Measurements from ENCODE around the gene HELZ2. TPM values are rescaled to one million over a fixed set of nuclear protein-coding genes. Genes with fewer than 3 reads are reported as not detected.

Gene HELZ2
- total and polyA plus RNA-seq, 2 donors (not counting 1 experiment from before 2014, with no cell fraction given) = 36.3 to 52.6 TPM

DNA sequence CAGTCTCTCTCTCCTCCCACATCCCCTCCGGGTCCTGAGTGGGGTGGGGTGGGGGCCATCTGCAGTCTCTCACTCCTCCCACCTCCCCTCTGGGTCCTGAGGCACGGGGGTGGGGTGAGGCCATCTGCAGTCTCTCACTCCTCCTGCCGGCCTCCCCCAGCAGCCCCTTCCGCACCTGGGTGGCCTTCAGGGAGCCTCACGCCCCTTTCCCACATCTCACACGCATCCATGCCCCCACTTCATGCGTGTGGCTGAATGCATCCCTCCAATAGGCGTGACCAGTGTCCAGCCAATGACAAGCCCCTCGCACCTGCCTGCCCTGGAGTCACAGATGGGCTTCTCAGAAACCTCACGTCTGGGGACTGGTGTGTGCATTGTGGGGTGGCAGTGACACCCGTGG, 25.5 kb downstream of the HELZ2 start:
- H2AFZ ChIP-seq (ENCODE audit: insufficient read depth, low read depth, low read length, poor library complexity, severe bottlenecking) = no peak overlapping the region
- ChIA-PET CTCF (interaction anchor here (1.2 to 1.5 kb wide), 2 partner anchors 10 to 19 kb away, joined by 3 read pairs; no protein-coding TSS in a partner anchor), POLR2A (no interaction called here)
- no peak for TF ChIP-seq EZH2 (IDR thresholded peaks at IDR 0.05; ENCODE audit: borderline replicate concordance, insufficient read depth, low read depth, low read length, poor library complexity, severe bottlenecking)
- TF ChIP-seq, protein P1, sequence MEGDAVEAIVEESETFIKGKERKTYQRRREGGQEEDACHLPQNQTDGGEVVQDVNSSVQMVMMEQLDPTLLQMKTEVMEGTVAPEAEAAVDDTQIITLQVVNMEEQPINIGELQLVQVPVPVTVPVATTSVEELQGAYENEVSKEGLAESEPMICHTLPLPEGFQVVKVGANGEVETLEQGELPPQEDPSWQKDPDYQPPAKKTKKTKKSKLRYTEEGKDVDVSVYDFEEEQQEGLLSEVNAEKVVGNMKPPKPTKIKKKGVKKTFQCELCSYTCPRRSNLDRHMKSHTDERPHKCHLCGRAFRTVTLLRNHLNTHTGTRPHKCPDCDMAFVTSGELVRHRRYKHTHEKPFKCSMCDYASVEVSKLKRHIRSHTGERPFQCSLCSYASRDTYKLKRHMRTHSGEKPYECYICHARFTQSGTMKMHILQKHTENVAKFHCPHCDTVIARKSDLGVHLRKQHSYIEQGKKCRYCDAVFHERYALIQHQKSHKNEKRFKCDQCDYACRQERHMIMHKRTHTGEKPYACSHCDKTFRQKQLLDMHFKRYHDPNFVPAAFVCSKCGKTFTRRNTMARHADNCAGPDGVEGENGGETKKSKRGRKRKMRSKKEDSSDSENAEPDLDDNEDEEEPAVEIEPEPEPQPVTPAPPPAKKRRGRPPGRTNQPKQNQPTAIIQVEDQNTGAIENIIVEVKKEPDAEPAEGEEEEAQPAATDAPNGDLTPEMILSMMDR (IDR thresholded peaks at IDR 0.05) = no peak
- Mint-ChIP-seq H3K9me3 (ENCODE audit: insufficient read depth) (no peaks in the 10 kb centered on the region), H3K27me3 (no peaks in the 10 kb centered on the region), H3K4me1 (peaks cover 64% of the 10 kb centered on the region), H3K4me3 (no peak overlapping the region), H3K27ac (peak overlapping the region; percentile 15)
- no peak overlapping the region for H3K27ac ChIP-seq (ENCODE audit: low read length in 2 of 2)
- H3K36me3 ChIP-seq (replicated peaks in 1 of 2; ENCODE audit: control extremely low read depth in 1 of 2, control insufficient read depth in 1 of 2, extremely low read depth in 1 of 2, insufficient read depth in 2 of 2, low read length in 1 of 2) = no peaks in the 10 kb centered on the region
- no peak overlapping the region for H3K4me3 ChIP-seq (ENCODE audit: control extremely low read depth in 1 of 5, extremely low read depth in 1 of 5, insufficient read depth in 1 of 5, low read depth in 2 of 5, low read length in 4 of 5)
- ATAC-seq (ENCODE audit: low read depth) (no peak), DNase-seq (no peak)
- no peaks in the 10 kb centered on the region for H3K79me2 ChIP-seq (ENCODE audit: control insufficient read depth, insufficient read depth, low read length)
- intact Hi-C loops (cut with micrococcal nuclease) = no loop called here
- peaks cover 0 to 5% (median 0%) of the 10 kb centered on the region in 3 donors for H3K9me3 ChIP-seq (ENCODE audit: control extremely low read depth in 1 of 3, control insufficient read depth in 2 of 3, insufficient read depth in 1 of 3, low read length in 2 of 3)
- peaks cover 0 to 8% (median 1%) of the 10 kb centered on the region in 4 experiments for H3K27me3 ChIP-seq (replicated peaks in 1 of 4; ENCODE audit: control extremely low read depth in 1 of 4, control insufficient read depth in 3 of 4, insufficient read depth in 4 of 4, low read length in 3 of 4)
- H3K4me1 ChIP-seq (ENCODE audit: control insufficient read depth in 2 of 2, insufficient read depth in 2 of 2, low read length in 2 of 2) = peaks cover 42 to 72% of the 10 kb centered on the region in 2 donors
- WGBS (ENCODE audit: insufficient coverage) = 26% methylated on average over 9 of the region's 11 CpGs
- H3K9ac ChIP-seq (ENCODE audit: low read length) = no peak overlapping the region
- no peaks in the 10 kb centered on the region for H4K20me1 ChIP-seq (ENCODE audit: control insufficient read depth, insufficient read depth, low read length, poor library complexity, severe bottlenecking)
- peak overlapping the region; percentile 8 for H3K4me2 ChIP-seq (replicated peaks; ENCODE audit: low read depth, low read length, poor library complexity, severe bottlenecking)

DNA sequence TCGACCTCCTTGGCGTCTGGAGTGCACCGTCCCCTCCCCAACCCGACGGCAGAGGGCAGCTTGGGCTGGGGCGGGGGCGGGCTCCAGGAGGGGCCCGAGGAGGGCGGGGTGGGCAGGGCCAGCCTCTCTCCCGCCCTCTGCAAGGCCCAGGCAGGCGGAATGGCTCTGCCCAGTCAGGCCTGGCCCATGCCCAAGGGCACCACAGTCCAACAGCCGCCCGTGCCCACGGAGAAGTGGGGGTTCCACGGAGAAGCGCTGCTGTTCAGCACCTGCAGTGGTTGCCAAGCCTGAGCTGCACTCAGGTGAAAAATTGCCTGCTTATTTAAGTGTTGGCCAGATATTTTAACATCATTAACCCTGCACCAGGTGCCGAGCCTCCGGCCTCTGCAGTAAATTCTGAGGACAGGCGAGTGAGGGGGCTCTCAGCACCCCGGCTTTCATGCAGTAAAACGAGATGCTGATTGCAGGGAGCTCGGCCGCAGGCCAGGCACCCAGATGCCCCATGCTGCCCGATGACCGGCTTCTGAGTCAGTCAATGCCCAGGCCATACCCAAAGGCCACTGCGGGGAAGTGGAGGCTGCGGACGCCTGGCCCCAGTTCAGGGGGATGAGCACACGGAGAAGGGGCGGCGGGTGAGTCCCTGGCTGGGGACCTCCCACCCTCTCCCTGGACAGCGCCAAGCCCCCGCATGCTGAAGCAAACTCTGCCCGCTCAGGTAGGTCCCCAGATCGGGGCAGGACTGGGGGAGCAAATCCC, 26.1 kb downstream of the HELZ2 start, which contains the start of gene SRMS:
TSS of gene SRMS (minus strand) at position 25 of the 756 bp plus-strand sequence. CDS start 286 bp downstream, outside the sequence.
- Mint-ChIP-seq H3K4me1 (peaks cover 66% of the 10 kb centered on the region), H3K27ac (peak within 1 kb of the TSS; percentile 46), H3K4me3 (no peak within 1 kb of the TSS), H3K9me3 (ENCODE audit: insufficient read depth) (no peaks in the 10 kb centered on the region), H3K27me3 (no peaks in the 10 kb centered on the region)
- no peaks in the 10 kb centered on the region for H3K36me3 ChIP-seq (replicated peaks in 1 of 2; ENCODE audit: control extremely low read depth in 1 of 2, control insufficient read depth in 1 of 2, extremely low read depth in 1 of 2, insufficient read depth in 2 of 2, low read length in 1 of 2)
- peaks cover 0 to 8% (median 1%) of the 10 kb centered on the region in 4 experiments for H3K27me3 ChIP-seq (replicated peaks in 1 of 4; ENCODE audit: control extremely low read depth in 1 of 4, control insufficient read depth in 3 of 4, insufficient read depth in 4 of 4, low read length in 3 of 4)
- CTCF ChIA-PET = interaction anchor here (1.0 to 1.5 kb wide), 3 partner anchors 9 to 77 kb away, joined by 3 read pairs; no protein-coding TSS in a partner anchor
- ATAC-seq (ENCODE audit: low read depth) = no peak
- no peak within 1 kb of the TSS for H3K4me3 ChIP-seq (ENCODE audit: control extremely low read depth in 1 of 5, extremely low read depth in 1 of 5, insufficient read depth in 1 of 5, low read depth in 2 of 5, low read length in 4 of 5)
- no peak for TF ChIP-seq EZH2 (IDR thresholded peaks at IDR 0.05; ENCODE audit: borderline replicate concordance, insufficient read depth, low read depth, low read length, poor library complexity, severe bottlenecking)
- TF ChIP-seq, protein P1 (IDR thresholded peaks at IDR 0.05) = no peak
- no peak within 1 kb of the TSS for H3K27ac ChIP-seq (ENCODE audit: low read length in 2 of 2)
- H3K9me3 ChIP-seq (ENCODE audit: control extremely low read depth in 1 of 3, control insufficient read depth in 2 of 3, insufficient read depth in 1 of 3, low read length in 2 of 3) = peaks cover 0 to under 1% (median 0%) of the 10 kb centered on the region in 3 donors
- H3K9ac ChIP-seq (ENCODE audit: low read length) = no peak within 1 kb of the TSS
- H3K79me2 ChIP-seq (ENCODE audit: control insufficient read depth, insufficient read depth, low read length) = no peaks in the 10 kb centered on the region
- intact Hi-C loops (cut with micrococcal nuclease) = no loop called here
- WGBS (ENCODE audit: insufficient coverage) = 55% methylated on average over 31 of the region's 35 CpGs
- peak within 1 kb of the TSS; percentile 8 for H3K4me2 ChIP-seq (replicated peaks; ENCODE audit: low read depth, low read length, poor library complexity, severe bottlenecking)
- H3K4me1 ChIP-seq (ENCODE audit: control insufficient read depth in 2 of 2, insufficient read depth in 2 of 2, low read length in 2 of 2) = peaks cover 44 to 72% of the 10 kb centered on the region in 2 donors
- POLR2A ChIA-PET = no interaction called here
- H2AFZ ChIP-seq (ENCODE audit: insufficient read depth, low read depth, low read length, poor library complexity, severe bottlenecking) = no peak within 1 kb of the TSS
- DNase-seq = no peak
- no peaks in the 10 kb centered on the region for H4K20me1 ChIP-seq (ENCODE audit: control insufficient read depth, insufficient read depth, low read length, poor library complexity, severe bottlenecking)
